Panc1 (cell line): ENCODE data around the gene TRIM17.

Source experiments
- CTCF ChIP-seq: fragments of 450-650 bp; IDR thresholded peaks from 2 replicates; pipeline ENCODE4 v1.5.1; 2017; ENCODE audit warnings: mild to moderate bottlenecking
- POLR2AphosphoS5 ChIP-seq: IDR thresholded peaks from 2 replicates; pipeline ENCODE4 v1.6.1; 2012; ENCODE audit warnings: mild to moderate bottlenecking, low read depth, low read length, moderate library complexity
- REST ChIP-seq, 2 experiments: IDR thresholded peaks; 2 replicates each; pipeline ENCODE4 v1.6.1; 2011 to 2012; ENCODE audit warnings: low read depth in 2 of 2, control low read depth in 1 of 2, low read length in 1 of 2, mild to moderate bottlenecking in 1 of 2, moderate library complexity in 1 of 2; ENCODE audit not compliant: insufficient read depth in 1 of 2

GRCh38 chr1:228385232-228385631, 31.4 kb downstream of the TRIM17 start:
- TF ChIP-seq CTCF (no peak), POLR2AphosphoS5 (no peak), REST (IDR thresholded peaks at IDR 0.05; ENCODE audit: insufficient read depth in 1 of 2, low read depth in 2 of 2, low read length in 1 of 2) (no peak)
